Measurements from ENCODE around the gene AGAP4.
"Not testable (repeated sequence)": the region's sequence is repeated elsewhere in the genome, so short reads cannot be mapped to it uniquely, and the experiment has no call there.

AGAP4 gene

DNA sequence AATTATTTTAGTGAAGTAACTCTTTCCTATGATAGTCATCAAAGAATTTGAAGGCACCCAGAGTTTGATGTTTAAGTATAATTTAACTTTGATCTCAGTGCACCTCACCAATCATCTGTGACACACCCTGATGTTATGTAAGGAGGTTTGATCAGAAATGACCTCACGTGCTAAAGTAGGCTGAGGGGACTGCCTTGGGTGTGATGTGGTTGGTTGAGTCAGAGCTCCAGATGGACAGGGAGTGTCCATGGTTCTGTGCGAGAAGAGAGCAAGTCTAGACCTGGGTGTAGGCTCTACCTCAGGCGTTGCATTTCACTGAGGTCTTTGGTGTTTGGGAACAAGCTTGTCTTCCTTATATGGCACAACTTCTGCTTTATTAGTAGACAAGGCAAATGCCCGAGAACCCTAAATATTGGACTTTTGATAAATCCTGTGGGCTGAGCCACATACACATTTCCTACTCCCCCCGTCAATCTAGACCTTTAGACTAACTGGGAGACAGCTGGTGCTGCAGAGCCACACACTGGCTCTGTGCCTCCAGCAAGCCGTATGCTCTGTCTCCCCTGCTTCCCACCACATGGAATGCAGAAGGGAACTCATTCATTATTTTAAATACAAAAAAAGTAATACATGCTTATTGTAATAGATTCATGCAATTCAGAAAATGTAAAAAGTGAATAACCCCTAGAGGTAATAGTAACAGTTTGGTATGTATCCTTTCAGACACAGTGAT, 56.4 kb downstream of the AGAP4 start:
- DNase-seq = not testable (repeated sequence)

DNA sequence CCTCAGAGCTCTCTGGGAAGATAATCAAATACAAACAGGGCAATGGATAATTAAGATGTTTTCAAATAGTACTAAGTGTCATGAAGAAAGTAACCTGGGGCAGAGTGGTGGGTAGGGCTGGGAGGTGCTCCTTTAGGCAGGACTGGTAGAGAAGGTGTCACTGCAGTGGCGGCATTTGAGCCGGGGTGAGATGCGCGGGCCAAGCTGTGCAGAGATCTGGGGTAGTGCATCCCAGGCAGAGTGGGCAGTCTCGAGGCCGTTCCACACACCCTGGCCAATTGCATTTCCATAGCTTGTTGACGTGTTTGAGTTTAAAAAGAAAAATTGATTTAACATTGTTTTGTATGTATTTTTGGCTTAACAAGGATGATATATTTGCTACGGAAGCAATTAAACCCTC, 57.3 kb downstream of the AGAP4 start:
- DNase-seq = not testable (repeated sequence)

DNA sequence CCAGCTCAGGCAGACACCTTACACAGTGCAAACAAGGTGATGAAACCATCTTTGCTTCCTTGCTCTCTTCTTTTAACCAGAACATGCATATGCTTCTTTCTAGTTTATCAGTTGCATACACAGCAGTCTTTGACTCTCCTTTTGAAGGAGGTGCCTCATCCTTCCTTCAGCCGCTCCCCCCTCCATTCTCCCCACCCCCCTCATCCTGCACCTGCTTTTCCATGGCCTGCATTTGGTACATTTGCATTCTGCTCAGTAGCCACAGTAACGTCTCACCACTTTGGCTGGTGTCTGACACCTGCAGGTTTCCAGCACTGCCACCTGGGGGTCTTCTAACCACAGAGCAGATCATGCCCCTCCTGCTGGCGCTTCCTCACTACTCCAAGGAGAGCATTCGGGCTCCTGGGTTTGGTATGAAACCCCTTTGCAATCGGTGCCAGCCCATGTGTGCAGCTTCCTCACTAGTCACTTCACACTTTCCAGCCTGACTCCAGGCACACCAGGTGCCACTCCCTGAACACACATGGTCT, 60.0 kb downstream of the AGAP4 start:
- not testable (repeated sequence) for DNase-seq

DNA sequence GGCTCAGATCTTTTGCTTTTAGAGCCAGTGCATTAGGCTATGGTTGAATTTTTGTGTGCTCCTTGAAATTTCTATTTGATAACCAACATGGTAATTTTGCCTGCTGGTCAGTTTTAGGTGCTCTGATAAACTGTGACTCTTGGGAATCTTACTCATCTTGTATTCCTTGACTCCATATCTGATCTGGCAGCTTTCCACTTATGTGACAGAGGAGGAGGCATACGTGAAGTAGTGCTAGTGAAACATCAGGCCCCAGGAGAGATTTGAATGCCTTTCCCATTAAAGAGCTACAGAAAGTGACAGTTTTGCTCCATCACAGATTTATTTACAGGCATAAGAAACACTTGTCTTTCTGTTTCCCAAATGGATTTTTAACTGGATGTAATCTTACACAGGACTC, 61.1 kb downstream of the AGAP4 start:
- not testable (repeated sequence) for DNase-seq
